ENCODE data around the gene IL13. TPM values are rescaled to one million over a fixed set of nuclear protein-coding genes. Genes with fewer than 3 reads are reported as not detected.
"Not testable (repeated sequence)": the region's sequence is repeated elsewhere in the genome, so short reads cannot be mapped to it uniquely, and the experiment has no call there.

IL13 gene
- total RNA-seq, 1 experiment from 2014 or later: not detected

DNA sequence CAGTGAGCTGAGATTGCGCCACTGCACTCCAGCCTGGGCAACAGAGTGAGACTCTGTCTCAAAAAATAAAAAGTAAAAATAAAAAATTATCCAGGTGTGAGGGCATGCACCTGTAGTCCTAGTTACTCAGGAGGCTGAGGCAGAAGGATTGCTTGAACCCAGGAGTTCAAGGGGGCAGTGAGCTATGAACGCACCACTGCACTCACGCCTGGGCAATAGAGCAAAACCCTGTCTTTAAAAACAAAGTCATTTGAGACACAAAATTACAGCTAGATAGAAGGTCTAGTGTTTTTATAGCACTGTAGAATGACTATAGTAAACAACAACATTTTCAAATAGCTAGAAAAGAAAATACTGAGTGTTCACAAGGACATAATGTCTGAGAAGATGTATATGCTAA, 32.2 kb downstream of the IL13 start:
- Histone ChIP-seq H3K27me3 (ENCODE audit: insufficient read depth, low read length) (no peaks in the 10 kb centered on the region), H3K4me3 (replicated peaks in 1 of 2; ENCODE audit: low read depth in 1 of 2, low read length in 2 of 2) (no peak overlapping the region), H3K9ac (ENCODE audit: low read length) (no peak overlapping the region), H3K36me3 (ENCODE audit: control insufficient read depth in 1 of 2, insufficient read depth in 2 of 2, low read length in 2 of 2) (no peaks in the 10 kb centered on the region), H3K9me3 (ENCODE audit: control insufficient read depth in 1 of 2, insufficient read depth in 1 of 2, low read depth in 1 of 2, low read length in 2 of 2) (no peaks in the 10 kb centered on the region), H4K20me1 (ENCODE audit: insufficient read depth) (no peaks in the 10 kb centered on the region), H3K4me2 (ENCODE audit: low read length) (no peak overlapping the region), H3K27ac (ENCODE audit: low read depth, low read length) (no peak overlapping the region), H3K79me2 (ENCODE audit: insufficient read depth, low read length) (no peaks in the 10 kb centered on the region), H2AFZ (ENCODE audit: low read depth, low read length, poor library complexity, severe bottlenecking) (no peak overlapping the region), H3K9me2 (ENCODE audit: insufficient read depth) (no peaks in the 10 kb centered on the region), H3K4me1 (ENCODE audit: control insufficient read depth in 1 of 2, insufficient read depth in 2 of 2, low read length in 2 of 2) (no peaks in the 10 kb centered on the region)
- BruUV-seq (replicated peaks): no TSS peak
- RAD21 ChIA-PET (ENCODE audit: low non-redundant PET in 1 of 2, low total read pairs in 2 of 2, uncharacterized antibody in 2 of 2, unreplicated experiment in 2 of 2): no interaction called here
- ATAC-seq (no peak), DNase-seq (ENCODE audit: low read depth, low spot score) (no peak)
- POLR2A ChIA-PET: no interaction called here
- TF ChIP-seq JUND (IDR thresholded peaks at IDR 0.05) (no peak), SP1 (IDR thresholded peaks at IDR 0.05; ENCODE audit: low read depth) (no peak), SRF (IDR thresholded peaks at IDR 0.05; ENCODE audit: low read depth) (no peak), ZFX (IDR thresholded peaks at IDR 0.05) (no peak), POLR2A (IDR thresholded peaks at IDR 0.05; ENCODE audit: borderline replicate concordance, extremely low read depth, insufficient read depth, insufficient read length) (no peak), CEBPB (IDR thresholded peaks at IDR 0.05; ENCODE audit: low read depth) (no peak), FOSL1 (IDR thresholded peaks at IDR 0.05; ENCODE audit: low read depth) (no peak), YY1 (IDR thresholded peaks at IDR 0.05; ENCODE audit: extremely low read depth, insufficient replicate concordance, low read depth, low read length) (no peak), TCF7L2 (IDR thresholded peaks at IDR 0.05; ENCODE audit: borderline replicate concordance, extremely low read depth, insufficient read depth, insufficient read length) (no peak), SIN3A (IDR thresholded peaks at IDR 0.05; ENCODE audit: low read depth) (no peak)
- TF ChIP-seq, protein P1, sequence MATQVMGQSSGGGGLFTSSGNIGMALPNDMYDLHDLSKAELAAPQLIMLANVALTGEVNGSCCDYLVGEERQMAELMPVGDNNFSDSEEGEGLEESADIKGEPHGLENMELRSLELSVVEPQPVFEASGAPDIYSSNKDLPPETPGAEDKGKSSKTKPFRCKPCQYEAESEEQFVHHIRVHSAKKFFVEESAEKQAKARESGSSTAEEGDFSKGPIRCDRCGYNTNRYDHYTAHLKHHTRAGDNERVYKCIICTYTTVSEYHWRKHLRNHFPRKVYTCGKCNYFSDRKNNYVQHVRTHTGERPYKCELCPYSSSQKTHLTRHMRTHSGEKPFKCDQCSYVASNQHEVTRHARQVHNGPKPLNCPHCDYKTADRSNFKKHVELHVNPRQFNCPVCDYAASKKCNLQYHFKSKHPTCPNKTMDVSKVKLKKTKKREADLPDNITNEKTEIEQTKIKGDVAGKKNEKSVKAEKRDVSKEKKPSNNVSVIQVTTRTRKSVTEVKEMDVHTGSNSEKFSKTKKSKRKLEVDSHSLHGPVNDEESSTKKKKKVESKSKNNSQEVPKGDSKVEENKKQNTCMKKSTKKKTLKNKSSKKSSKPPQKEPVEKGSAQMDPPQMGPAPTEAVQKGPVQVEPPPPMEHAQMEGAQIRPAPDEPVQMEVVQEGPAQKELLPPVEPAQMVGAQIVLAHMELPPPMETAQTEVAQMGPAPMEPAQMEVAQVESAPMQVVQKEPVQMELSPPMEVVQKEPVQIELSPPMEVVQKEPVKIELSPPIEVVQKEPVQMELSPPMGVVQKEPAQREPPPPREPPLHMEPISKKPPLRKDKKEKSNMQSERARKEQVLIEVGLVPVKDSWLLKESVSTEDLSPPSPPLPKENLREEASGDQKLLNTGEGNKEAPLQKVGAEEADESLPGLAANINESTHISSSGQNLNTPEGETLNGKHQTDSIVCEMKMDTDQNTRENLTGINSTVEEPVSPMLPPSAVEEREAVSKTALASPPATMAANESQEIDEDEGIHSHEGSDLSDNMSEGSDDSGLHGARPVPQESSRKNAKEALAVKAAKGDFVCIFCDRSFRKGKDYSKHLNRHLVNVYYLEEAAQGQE (IDR thresholded peaks at IDR 0.05; ENCODE audit: low read depth): no peak
- TF ChIP-seq, protein P2, sequence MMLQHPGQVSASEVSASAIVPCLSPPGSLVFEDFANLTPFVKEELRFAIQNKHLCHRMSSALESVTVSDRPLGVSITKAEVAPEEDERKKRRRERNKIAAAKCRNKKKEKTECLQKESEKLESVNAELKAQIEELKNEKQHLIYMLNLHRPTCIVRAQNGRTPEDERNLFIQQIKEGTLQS (IDR thresholded peaks at IDR 0.05): no peak
- TF ChIP-seq, protein P3, sequence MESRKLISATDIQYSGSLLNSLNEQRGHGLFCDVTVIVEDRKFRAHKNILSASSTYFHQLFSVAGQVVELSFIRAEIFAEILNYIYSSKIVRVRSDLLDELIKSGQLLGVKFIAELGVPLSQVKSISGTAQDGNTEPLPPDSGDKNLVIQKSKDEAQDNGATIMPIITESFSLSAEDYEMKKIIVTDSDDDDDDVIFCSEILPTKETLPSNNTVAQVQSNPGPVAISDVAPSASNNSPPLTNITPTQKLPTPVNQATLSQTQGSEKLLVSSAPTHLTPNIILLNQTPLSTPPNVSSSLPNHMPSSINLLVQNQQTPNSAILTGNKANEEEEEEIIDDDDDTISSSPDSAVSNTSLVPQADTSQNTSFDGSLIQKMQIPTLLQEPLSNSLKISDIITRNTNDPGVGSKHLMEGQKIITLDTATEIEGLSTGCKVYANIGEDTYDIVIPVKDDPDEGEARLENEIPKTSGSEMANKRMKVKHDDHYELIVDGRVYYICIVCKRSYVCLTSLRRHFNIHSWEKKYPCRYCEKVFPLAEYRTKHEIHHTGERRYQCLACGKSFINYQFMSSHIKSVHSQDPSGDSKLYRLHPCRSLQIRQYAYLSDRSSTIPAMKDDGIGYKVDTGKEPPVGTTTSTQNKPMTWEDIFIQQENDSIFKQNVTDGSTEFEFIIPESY (IDR thresholded peaks at IDR 0.05; ENCODE audit: extremely low read depth, insufficient replicate concordance, low read length): no peak
- intact Hi-C loops (cut with micrococcal nuclease): no loop called here
- CTCF ChIA-PET: interaction anchor here (1.5 kb wide), 1 partner anchor 13 kb away, joined by 4 read pairs; no protein-coding TSS in a partner anchor

DNA sequence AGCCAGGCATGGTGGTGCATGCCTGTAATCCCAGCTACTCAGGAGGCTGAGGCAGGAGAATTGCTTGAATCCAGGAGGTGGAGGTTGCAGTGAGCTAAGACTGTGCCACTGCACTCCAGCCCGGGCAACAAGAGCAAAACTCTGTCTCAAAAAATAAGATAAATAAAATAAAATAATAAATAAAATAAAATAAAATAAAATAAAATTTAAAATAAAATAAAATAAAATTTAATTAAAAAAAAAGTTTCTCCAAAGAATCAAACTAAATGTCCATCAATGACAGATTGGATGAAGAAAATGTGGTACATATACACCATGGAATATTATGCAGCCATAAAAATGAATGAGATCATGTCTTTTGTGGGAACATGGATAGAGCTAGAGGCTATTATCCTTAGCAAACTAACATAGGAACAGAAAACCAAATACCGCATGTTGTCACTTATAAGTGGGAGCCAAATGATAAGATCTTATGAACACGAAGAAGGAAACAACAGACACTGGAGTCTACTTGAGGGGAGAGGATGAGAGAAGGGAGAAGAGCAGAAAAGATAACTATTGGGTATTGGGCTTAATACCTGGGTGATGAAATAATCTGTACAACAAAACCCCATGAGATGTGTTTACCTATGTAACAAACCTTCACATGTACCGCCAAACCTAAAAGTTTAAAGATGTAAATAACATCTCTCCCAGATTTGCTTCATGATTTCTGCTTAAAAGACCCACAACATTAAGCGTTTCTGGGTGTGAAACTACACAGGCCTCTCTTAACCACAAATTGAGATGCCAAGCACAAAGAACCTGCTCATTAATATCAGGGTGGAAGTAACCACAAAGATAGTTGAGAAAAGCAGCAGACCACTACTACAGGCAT, 34.0 kb downstream of the IL13 start:
- H3K79me2 ChIP-seq (ENCODE audit: insufficient read depth, low read length); H2AFZ ChIP-seq (ENCODE audit: low read depth, low read length, poor library complexity, severe bottlenecking); H3K4me3 ChIP-seq (replicated peaks in 1 of 2; ENCODE audit: low read depth in 1 of 2, low read length in 2 of 2); H3K4me1 ChIP-seq (ENCODE audit: control insufficient read depth in 1 of 2, insufficient read depth in 2 of 2, low read length in 2 of 2); DNase-seq (ENCODE audit: low read depth, low spot score); H3K36me3 ChIP-seq (ENCODE audit: control insufficient read depth in 1 of 2, insufficient read depth in 2 of 2, low read length in 2 of 2); CTCF ChIA-PET; POLR2A ChIA-PET; H3K27ac ChIP-seq (ENCODE audit: low read depth, low read length); H3K4me2 ChIP-seq (ENCODE audit: low read length); ATAC-seq; BruUV-seq (replicated peaks); intact Hi-C loops (cut with micrococcal nuclease); H3K27me3 ChIP-seq (ENCODE audit: insufficient read depth, low read length); RAD21 ChIA-PET (ENCODE audit: low non-redundant PET in 1 of 2, low total read pairs in 2 of 2, uncharacterized antibody in 2 of 2, unreplicated experiment in 2 of 2); H3K9me3 ChIP-seq (ENCODE audit: control insufficient read depth in 1 of 2, insufficient read depth in 1 of 2, low read depth in 1 of 2, low read length in 2 of 2); H4K20me1 ChIP-seq (ENCODE audit: insufficient read depth); H3K9ac ChIP-seq (ENCODE audit: low read length); H3K9me2 ChIP-seq (ENCODE audit: insufficient read depth): not testable (repeated sequence)

Measured in HCT116 (cell line).